ENCODE data around the gene PCNT. TPM values are rescaled to one million over a fixed set of nuclear protein-coding genes. Genes with fewer than 3 reads are reported as not detected.

The PCNT gene
- total RNA-seq, 1 donor from 2014 or later, result 39.9 TPM

DNA sequence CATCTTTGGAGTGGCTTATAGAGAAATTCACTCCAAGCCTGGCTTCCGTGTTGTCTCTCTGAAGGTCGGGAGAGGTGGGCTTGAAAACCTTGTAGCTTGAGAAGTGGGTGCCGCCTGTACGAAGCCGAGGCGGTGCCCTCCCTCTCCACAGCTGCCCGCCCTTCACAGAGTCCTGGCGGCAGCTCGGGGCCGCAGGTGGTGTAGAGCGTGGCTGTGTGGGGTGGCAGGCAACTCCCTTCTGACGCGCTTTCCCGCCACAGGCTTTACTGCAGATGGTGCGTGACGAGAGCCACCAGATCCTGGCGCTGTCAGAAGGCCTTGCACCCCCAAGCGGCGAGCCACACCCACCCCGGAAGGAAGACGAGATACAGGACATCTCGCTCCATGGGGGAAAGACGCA is 101.6 kb downstream of the PCNT start:
- Histone ChIP-seq H3K36me3 (peaks cover 46 to 77% of the 10 kb centered on the region in 2 donors), H3K4me3 (no peak overlapping the region), H3K9me3 (no peaks in the 10 kb centered on the region), H3K27ac (no peak overlapping the region), H3K27me3 (no peaks in the 10 kb centered on the region), H3K4me1 (no peaks in the 10 kb centered on the region)
- TF ChIP-seq, protein P1, sequence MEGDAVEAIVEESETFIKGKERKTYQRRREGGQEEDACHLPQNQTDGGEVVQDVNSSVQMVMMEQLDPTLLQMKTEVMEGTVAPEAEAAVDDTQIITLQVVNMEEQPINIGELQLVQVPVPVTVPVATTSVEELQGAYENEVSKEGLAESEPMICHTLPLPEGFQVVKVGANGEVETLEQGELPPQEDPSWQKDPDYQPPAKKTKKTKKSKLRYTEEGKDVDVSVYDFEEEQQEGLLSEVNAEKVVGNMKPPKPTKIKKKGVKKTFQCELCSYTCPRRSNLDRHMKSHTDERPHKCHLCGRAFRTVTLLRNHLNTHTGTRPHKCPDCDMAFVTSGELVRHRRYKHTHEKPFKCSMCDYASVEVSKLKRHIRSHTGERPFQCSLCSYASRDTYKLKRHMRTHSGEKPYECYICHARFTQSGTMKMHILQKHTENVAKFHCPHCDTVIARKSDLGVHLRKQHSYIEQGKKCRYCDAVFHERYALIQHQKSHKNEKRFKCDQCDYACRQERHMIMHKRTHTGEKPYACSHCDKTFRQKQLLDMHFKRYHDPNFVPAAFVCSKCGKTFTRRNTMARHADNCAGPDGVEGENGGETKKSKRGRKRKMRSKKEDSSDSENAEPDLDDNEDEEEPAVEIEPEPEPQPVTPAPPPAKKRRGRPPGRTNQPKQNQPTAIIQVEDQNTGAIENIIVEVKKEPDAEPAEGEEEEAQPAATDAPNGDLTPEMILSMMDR (IDR thresholded peaks at IDR 0.05), result no peak
- intact Hi-C loops (cut with DNase I), result no loop called here
- no peak for DNase-seq (ENCODE audit: low spot score in 2 of 2)

GRCh38 chr21:46426313-46427046 is 102.5 kb downstream of the PCNT start:
- no peak for DNase-seq (ENCODE audit: low spot score in 2 of 2)
- TF ChIP-seq, protein P1 (IDR thresholded peaks at IDR 0.05), result no peak
- Histone ChIP-seq H3K36me3 (peaks cover 50 to 77% of the 10 kb centered on the region in 2 donors), H3K4me3 (no peak overlapping the region), H3K4me1 (no peaks in the 10 kb centered on the region), H3K9me3 (no peaks in the 10 kb centered on the region), H3K27ac (no peak overlapping the region), H3K27me3 (no peaks in the 10 kb centered on the region)
- intact Hi-C loops (cut with DNase I), result no loop called here

DNA sequence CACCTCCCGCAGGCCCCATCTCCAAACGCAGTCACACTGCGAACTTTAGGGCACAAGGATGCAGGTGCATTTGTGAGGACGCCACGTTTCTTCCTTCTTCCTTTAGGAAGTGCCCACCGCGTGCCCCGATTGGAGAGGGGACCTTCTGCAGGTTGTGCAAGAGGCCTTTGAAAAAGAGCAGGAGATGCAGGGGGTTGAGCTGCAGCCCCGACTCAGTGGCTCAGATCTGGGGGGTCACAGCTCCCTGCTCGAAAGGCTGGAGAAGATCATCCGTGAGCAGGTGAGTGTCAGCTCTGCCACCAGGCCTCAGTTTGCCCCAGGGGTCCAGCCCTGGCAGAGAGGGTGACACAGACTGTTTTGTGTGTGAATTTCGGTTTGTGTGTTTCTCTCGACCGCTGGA is 103.6 kb downstream of the PCNT start:
- H3K9me3 ChIP-seq, result no peaks in the 10 kb centered on the region
- H3K4me3 ChIP-seq, result no peak overlapping the region
- no peaks in the 10 kb centered on the region for H3K27me3 ChIP-seq
- H3K4me1 ChIP-seq, result no peaks in the 10 kb centered on the region
- TF ChIP-seq, protein P1 (IDR thresholded peaks at IDR 0.05), result no peak
- intact Hi-C loops (cut with DNase I), result no loop called here
- no peak for DNase-seq (ENCODE audit: low spot score in 2 of 2)
- H3K36me3 ChIP-seq, result peaks cover 54 to 77% of the 10 kb centered on the region in 2 donors
- no peak overlapping the region for H3K27ac ChIP-seq

DNA sequence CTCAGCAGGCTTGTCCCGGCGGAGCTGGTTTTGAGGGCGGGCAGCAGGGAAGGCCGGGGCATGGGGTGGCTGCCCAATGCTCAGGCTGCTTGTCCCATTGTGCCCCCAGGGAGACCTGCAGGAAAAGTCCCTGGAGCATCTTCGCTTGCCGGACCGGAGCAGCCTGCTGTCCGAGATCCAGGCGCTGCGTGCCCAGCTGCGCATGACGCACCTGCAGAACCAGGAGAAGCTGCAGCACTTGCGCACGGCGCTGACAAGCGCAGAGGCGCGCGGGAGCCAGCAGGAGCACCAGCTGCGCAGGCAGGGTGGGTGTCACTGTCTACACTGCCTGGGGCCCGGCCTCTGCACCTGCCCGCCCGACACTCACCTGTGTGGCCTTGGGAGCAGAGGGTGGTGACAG is 104.3 kb downstream of the PCNT start:
- intact Hi-C loops (cut with DNase I), result no loop called here
- Histone ChIP-seq H3K36me3 (peaks cover 58 to 75% of the 10 kb centered on the region in 2 donors), H3K27me3 (no peaks in the 10 kb centered on the region), H3K4me1 (no peaks in the 10 kb centered on the region), H3K4me3 (no peak overlapping the region), H3K9me3 (no peaks in the 10 kb centered on the region), H3K27ac (no peak overlapping the region)
- DNase-seq (ENCODE audit: low spot score in 2 of 2), result no peak
- TF ChIP-seq, protein P1 (IDR thresholded peaks at IDR 0.05), result no peak

DNA sequence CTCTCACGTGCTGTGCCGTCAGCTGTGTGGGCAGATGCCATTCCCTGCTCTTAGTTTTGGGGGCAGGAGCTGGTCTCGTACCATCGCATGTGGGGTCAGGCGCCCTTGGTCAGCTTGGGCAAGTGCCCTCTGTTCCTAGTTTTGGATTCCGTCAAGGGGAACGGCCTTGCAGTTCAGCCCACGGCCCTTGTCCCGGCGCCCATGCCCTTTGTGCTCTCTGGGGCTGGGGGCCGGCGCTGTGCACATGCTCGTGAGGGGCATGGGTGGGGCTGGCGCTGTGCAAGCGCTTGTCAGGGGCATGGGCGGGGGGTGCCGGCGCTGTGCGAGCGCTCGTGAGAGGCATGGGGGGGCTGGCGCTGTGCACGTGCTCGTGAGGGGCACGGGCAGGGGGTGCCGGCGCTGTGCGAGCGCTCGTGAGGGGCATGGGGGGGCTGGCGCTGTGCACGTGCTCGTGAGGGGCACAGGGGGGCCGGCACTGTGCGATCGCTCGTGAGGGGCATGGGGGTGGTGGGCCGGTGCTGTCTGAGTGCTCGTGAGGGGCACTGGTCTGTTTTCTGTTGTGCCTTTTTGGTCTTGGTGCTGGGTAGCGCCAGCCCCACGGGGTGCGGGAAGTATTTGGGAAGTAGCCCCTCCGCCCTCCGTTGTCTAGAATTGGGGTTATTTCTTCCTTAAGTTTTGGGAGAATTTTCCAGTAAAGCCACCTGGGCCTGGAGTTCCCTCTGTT is 105.2 kb downstream of the PCNT start:
- H3K27me3 ChIP-seq, result no peaks in the 10 kb centered on the region
- no peaks in the 10 kb centered on the region for H3K9me3 ChIP-seq
- no peak overlapping the region for H3K27ac ChIP-seq
- TF ChIP-seq, protein P1 (IDR thresholded peaks at IDR 0.05), result no peak
- H3K4me3 ChIP-seq, result no peak overlapping the region
- peaks cover 58 to 75% of the 10 kb centered on the region in 2 donors for H3K36me3 ChIP-seq
- no peak for DNase-seq (ENCODE audit: low spot score in 2 of 2)
- H3K4me1 ChIP-seq, result no peaks in the 10 kb centered on the region
- intact Hi-C loops (cut with DNase I), result no loop called here

Measured in ascending aorta (tissue), 2 donors.